SK-N-MC (cell line): ENCODE results near the gene SPNS3.

Experiments
- EZH2 ChIP-seq: fragments of 200-600 bp; sonication (generic); IDR thresholded peaks from one replicate; pipeline ENCODE4 v1.6.1; 2017; ENCODE audit warnings: antibody characterized with exemption
- POLR2AphosphoS5 ChIP-seq: IDR thresholded peaks from 2 replicates; pipeline ENCODE4 v1.6.1; 2012; ENCODE audit warnings: mild to moderate bottlenecking, low read depth, low read length, borderline replicate concordance

- TF ChIP-seq EZH2: no peak
- TF ChIP-seq POLR2AphosphoS5: no peak
Observed at GRCh38 chr17:4508207-4508606, 74.5 kb downstream of the SPNS3 start.
